ENCODE data around the gene TRAPPC14. TPM values are rescaled to one million over a fixed set of nuclear protein-coding genes. Genes with fewer than 3 reads are reported as not detected.
A peak's percentile ranks its signal among the peaks of the same experiment; 100 is the strongest.

Gene TRAPPC14
- total RNA-seq, 6 experiments from 2014 or later, result 8.2 to 14.6 (median 10.3) TPM

DNA sequence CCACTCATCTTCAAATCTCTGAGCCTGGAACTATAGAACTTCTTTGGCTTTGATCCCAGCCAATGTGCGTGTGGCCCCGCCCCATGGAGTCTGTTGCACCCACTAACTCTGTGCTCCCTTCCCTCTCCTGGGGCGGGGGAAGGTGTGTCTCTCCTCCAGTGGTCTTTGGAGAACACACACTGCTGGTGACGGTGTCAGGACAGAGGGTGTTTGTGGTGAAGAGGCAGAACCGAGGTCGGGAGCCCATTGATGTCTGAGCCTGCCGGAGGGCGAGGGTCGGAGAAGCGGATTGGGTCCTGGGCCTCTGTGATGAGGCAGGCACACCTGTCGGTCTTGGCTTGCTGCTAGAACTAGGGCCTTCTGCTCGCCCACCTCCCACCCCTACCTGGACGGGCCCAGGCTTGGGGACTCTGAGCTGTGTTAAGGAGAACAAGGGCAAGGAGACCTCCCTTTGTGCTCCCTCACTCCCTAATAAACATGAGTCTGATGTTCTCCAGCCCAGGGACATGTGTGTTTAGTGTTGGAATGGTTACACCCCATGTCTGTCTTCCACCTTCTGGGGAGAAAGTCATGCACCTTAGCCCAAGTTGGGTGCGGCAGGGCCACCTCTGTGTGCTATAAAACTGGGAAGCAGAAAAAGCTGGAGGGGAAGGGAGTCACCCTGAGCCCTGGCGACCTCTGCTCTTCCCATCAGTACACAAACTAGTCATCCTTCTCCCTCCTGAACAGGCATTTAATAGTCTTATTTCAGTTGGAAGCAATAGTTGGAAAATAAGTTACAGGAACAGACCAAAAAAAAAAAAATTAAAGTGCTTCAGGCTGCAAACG lies 4.6 kb downstream of the TRAPPC14 start:
- ATAC-seq, result no peak
- Histone ChIP-seq H3K36me3 (peaks cover 0 to 18% (median 4%) of the 10 kb centered on the region in 4 donors), H3K27ac (no peak overlapping the region)

GRCh38 chr7:100152937-100153666 lies 5.4 kb downstream of the TRAPPC14 start:
- ATAC-seq, result no peak

More for the DNA sequence above, 4.6 kb downstream of the TRAPPC14 start:
- no peaks in the 10 kb centered on the region for H3K9me3 ChIP-seq
- no peaks in the 10 kb centered on the region for H3K27me3 ChIP-seq
- H3K4me3 ChIP-seq, result no peak overlapping the region
- intact Hi-C loops (cut with DNase I), result loop anchor here in 1 of 2 donors (5.0 kb wide), 1 partner anchor 53 kb away; no protein-coding TSS in a partner anchor
- WGBS (ENCODE audit: insufficient coverage, low coverage, low lambda C conversion rate, missing lambda C conversion rate), result 69% methylated on average over 5 of the region's 16 CpGs
- DNase-seq, result no peak
- no peak for TF ChIP-seq POLR2A (IDR thresholded peaks at IDR 0.05)
- TF ChIP-seq, protein P1, sequence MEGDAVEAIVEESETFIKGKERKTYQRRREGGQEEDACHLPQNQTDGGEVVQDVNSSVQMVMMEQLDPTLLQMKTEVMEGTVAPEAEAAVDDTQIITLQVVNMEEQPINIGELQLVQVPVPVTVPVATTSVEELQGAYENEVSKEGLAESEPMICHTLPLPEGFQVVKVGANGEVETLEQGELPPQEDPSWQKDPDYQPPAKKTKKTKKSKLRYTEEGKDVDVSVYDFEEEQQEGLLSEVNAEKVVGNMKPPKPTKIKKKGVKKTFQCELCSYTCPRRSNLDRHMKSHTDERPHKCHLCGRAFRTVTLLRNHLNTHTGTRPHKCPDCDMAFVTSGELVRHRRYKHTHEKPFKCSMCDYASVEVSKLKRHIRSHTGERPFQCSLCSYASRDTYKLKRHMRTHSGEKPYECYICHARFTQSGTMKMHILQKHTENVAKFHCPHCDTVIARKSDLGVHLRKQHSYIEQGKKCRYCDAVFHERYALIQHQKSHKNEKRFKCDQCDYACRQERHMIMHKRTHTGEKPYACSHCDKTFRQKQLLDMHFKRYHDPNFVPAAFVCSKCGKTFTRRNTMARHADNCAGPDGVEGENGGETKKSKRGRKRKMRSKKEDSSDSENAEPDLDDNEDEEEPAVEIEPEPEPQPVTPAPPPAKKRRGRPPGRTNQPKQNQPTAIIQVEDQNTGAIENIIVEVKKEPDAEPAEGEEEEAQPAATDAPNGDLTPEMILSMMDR (IDR thresholded peaks at IDR 0.05), result no peak
- peaks cover 0 to 20% (median 0%) of the 10 kb centered on the region in 4 donors for H3K4me1 ChIP-seq

DNA sequence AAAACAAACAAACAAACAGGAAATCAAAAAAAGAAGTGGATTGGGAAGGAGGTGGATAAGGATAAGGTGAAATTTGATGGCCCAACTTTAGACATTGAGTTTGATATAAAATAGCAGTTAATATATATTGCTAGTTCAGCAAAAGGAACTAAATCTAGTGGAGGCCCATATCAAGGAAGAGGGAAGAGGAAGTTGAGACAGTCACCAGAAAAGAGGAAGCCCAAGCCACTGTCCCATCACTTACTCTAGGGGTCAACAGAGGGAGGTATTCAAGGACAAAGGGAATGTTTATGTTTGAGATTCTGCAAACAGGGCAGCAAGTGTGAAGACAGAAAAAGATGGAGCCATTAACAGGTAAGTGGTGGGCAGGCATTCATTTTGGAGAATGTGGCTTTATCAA lies 6.1 kb downstream of the TRAPPC14 start:
- Histone ChIP-seq H3K36me3 (peaks cover 0 to 18% (median 4%) of the 10 kb centered on the region in 4 donors), H3K4me1 (peaks cover 0 to 20% (median 0%) of the 10 kb centered on the region in 4 donors), H3K4me3 (no peak overlapping the region), H3K27me3 (no peaks in the 10 kb centered on the region), H3K9me3 (no peaks in the 10 kb centered on the region), H3K27ac (no peak overlapping the region)
- DNase-seq (no peak), ATAC-seq (no peak)
- TF ChIP-seq POLR2A (IDR thresholded peaks at IDR 0.05), result no peak
- TF ChIP-seq, protein P1 (IDR thresholded peaks at IDR 0.05), result no peak
- intact Hi-C loops (cut with DNase I), result loop anchor here in 1 of 2 donors (5.0 kb wide), 1 partner anchor 55 kb away; no protein-coding TSS in a partner anchor

More at GRCh38 chr7:100152937-100153666, 5.4 kb downstream of the TRAPPC14 start:
- Histone ChIP-seq H3K9me3 (no peaks in the 10 kb centered on the region), H3K4me1 (peaks cover 0 to 23% (median 0%) of the 10 kb centered on the region in 4 donors), H3K27ac (no peak overlapping the region), H3K27me3 (no peaks in the 10 kb centered on the region), H3K36me3 (peaks cover 0 to 18% (median 4%) of the 10 kb centered on the region in 4 donors), H3K4me3 (no peak overlapping the region)
- TF ChIP-seq, protein P1 (IDR thresholded peaks at IDR 0.05), result no peak
- no peak for TF ChIP-seq POLR2A (IDR thresholded peaks at IDR 0.05)
- intact Hi-C loops (cut with DNase I), result loop anchor here in 1 of 2 donors (5.0 kb wide), 1 partner anchor 54 kb away; no protein-coding TSS in a partner anchor
- 83% methylated on average over 9 of the region's 18 CpGs for WGBS (ENCODE audit: insufficient coverage, low coverage, low lambda C conversion rate, missing lambda C conversion rate)
- no peak for DNase-seq

- WGBS (ENCODE audit: insufficient coverage, low coverage, low lambda C conversion rate, missing lambda C conversion rate), result 1% methylated on average over 29 of the region's 46 CpGs
- peak within 1 kb of the TSS; percentile 63 to 72 (median 67) for H3K27ac ChIP-seq
- no peaks in the 10 kb centered on the region for H3K27me3 ChIP-seq
- intact Hi-C loops (cut with DNase I), result no loop called here
- peaks cover 0 to 4% (median 0%) of the 10 kb centered on the region in 4 donors for H3K36me3 ChIP-seq
- peaks cover 0 to 19% (median 0%) of the 10 kb centered on the region in 4 donors for H3K4me1 ChIP-seq
- no peaks in the 10 kb centered on the region for H3K9me3 ChIP-seq
- H3K4me3 ChIP-seq, result peak within 1 kb of the TSS; percentile 43 to 88 (median 66)
- peak; percentile 72 for TF ChIP-seq POLR2A (IDR thresholded peaks at IDR 0.05)
- TF ChIP-seq, protein P1 (IDR thresholded peaks at IDR 0.05), result no peak
- DNase-seq (peak; percentile 99 to 100 (median 99)), ATAC-seq (peak; percentile 94 to 99 (median 98))
These were observed 9.8 kb downstream of the TRAPPC14 start, which contains the start of gene LAMTOR4 for GRCh38 chr7:100148559-100149328. Gene LAMTOR4 (plus strand): TSS chr7:100148918. CDS start chr7:100148973, 55 bp downstream.
